Bladder microvascular endothelial cell (primary cell): ENCODE measurements around the gene CTSK. TPM values are rescaled to one million over a fixed set of nuclear protein-coding genes. Genes with fewer than 3 reads are reported as not detected.

Experiments used
- total RNA-seq: library from RNA; depleted of rRNA; stranded (reverse); fragments of >200 nt; gene quantifications from 2 replicates; pipeline ENCODE4 v1.2.3, GENCODE V29; 2014

Gene CTSK
- total RNA-seq = 0.81 and 2.5 TPM in 2 replicates

DNA sequence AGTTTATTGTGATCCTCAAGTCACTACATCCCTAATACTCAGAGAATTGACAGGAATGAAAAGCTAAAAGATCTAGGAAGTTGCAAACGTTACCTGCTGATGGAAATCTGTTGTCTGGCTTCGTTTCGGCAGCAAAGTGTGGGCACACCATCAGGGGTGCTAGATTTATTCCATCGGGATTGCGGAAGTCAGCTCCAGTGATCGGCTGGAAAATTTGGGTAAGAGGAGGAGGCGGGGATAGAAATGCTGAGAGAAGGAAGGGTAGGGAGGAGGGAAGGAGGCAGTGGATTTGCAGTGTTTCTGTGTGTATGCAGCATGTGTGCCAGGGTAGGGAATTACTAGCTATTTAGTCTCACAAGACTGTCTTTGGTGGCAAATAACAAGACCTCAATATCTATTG is at the start of gene CTSK:
TSS of gene CTSK (minus strand) at position 140 of the 400 bp plus-strand sequence. CDS start 1,455 bp downstream, outside the sequence.

DNA sequence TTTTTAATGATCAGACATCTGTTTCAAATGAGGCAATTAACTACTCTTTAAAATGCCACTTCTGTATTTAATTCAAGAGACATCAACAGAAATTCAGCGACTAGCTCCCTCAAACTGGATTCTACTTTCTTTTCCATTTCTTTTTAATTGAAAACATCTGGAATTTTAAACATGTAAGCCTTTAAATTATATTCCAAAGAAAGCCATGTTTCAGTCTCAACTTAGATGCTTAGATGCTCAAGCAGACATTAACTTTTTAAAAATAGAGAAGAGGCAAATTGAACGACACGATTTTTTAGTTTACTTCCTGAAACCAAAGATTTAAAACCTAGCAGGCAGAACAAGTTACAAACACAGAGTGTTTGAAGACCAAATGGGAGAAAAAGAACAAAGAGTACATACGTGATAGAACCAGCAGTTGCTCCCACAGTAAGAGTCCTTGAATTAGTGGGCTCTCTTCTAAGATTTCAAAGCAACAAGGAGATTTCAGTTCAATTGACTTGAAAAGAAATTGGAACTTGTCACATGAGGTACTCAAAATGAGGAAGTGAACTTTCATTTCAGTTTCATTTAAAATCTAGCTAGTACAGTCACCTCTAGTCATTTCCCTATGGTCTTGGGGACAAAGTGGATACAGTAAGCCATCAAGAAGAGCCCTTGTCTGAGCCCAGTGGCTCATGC is 42.6 kb downstream of the CTSK start, which contains the start of gene CTSS:
TSS of gene CTSS (minus strand) at position 483 of the 681 bp plus-strand sequence. CDS start 1,015 bp downstream, outside the sequence.

Other genes with a start within 250 kb of the CTSK start
- 122 and 253 TPM in 2 replicates for gene MCL1, start 228.7 kb downstream of the CTSK start, total RNA-seq
- gene ENSA, start 178.6 kb downstream of the CTSK start, total RNA-seq = 69.2 and 77.7 TPM in 2 replicates
- 7.9 and 18.1 TPM in 2 replicates for gene GOLPH3L, start 111.1 kb downstream of the CTSK start, total RNA-seq
- 0.13 TPM in 1 of 2 replicates, not detected in the other for gene HORMAD1, start 87.4 kb downstream of the CTSK start, total RNA-seq
- 45.8 and 116 TPM in 2 replicates for gene CTSS, start 42.5 kb downstream of the CTSK start, total RNA-seq
- gene ARNT, start 68.3 kb upstream of the CTSK start, total RNA-seq = 12.6 and 38.4 TPM in 2 replicates
- not detected in 2 replicates for gene CTXND2, start 78.9 kb upstream of the CTSK start, total RNA-seq
- 24.6 and 44.6 TPM in 2 replicates for gene SETDB1, start 118.1 kb upstream of the CTSK start, total RNA-seq
- 59.3 and 89.7 TPM in 2 replicates for gene CERS2, start 166.6 kb upstream of the CTSK start, total RNA-seq
- not detected in 2 replicates for gene ANXA9, start 174.0 kb upstream of the CTSK start, total RNA-seq
- 7.9 and 12.6 TPM in 2 replicates for gene MINDY1, start 198.6 kb upstream of the CTSK start, total RNA-seq
- 5.0 and 5.7 TPM in 2 replicates for gene PRUNE1, start 200.2 kb upstream of the CTSK start, total RNA-seq
- gene BNIPL, start 228.3 kb upstream of the CTSK start, total RNA-seq = under 0.01 and 0.57 TPM in 2 replicates
- 0.63 and 1.5 TPM in 2 replicates for gene C1orf56, start 239.5 kb upstream of the CTSK start, total RNA-seq